NB4 (cell line): ENCODE data around the gene UROC1.

Experiments used
- CTCF ChIP-seq: IDR thresholded peaks from one replicate; pipeline ENCODE4 v1.5.1; 2012; ENCODE audit warnings: low read depth, low read length
- MYC ChIP-seq: IDR thresholded peaks from 2 replicates; pipeline ENCODE4 v1.6.1; 2011; ENCODE audit warnings: low read depth, low read length
- POLR2A ChIP-seq: IDR thresholded peaks from 2 replicates; pipeline ENCODE4 v1.6.1; 2011; ENCODE audit warnings: mild to moderate bottlenecking; ENCODE audit not compliant: insufficient read length; ENCODE audit errors: extremely low read depth
- TF ChIP-seq, protein P1 (sequence below): IDR thresholded peaks from 2 replicates; pipeline ENCODE4 v1.6.1; 2011; ENCODE audit warnings: low read depth, low read length

- TF ChIP-seq POLR2A (no peak), MYC (no peak), CTCF (no peak)
- TF ChIP-seq, protein P1, sequence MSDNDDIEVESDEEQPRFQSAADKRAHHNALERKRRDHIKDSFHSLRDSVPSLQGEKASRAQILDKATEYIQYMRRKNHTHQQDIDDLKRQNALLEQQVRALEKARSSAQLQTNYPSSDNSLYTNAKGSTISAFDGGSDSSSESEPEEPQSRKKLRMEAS: no peak
Observed at GRCh38 chr3:126495786-126496185, 21.8 kb downstream of the UROC1 start.
